GM12875 (cell line): ENCODE data around the gene APEH.

Experiments
- H3K4me3 ChIP-seq: one replicate; pipeline ENCODE4 v1.5.1; 2011; ENCODE audit warnings: low read depth, low read length, control low read depth
- CTCF ChIP-seq: IDR thresholded peaks from 2 replicates; pipeline ENCODE4 v1.5.1; 2011; ENCODE audit warnings: low read depth, mild to moderate bottlenecking, control low read depth, inconsistent platforms, low read length, moderate library complexity, borderline replicate concordance; ENCODE audit not compliant: insufficient read depth

APEH gene

GRCh38 chr3:49705390-49705960, 31.3 kb downstream of the APEH start:
- H3K4me3 ChIP-seq, result no peak overlapping the region
- TF ChIP-seq CTCF, result no peak

GRCh38 chr3:49706456-49707112, 32.4 kb downstream of the APEH start:
- H3K4me3 ChIP-seq, result no peak overlapping the region
- no peak for TF ChIP-seq CTCF

- TF ChIP-seq CTCF, result no peak
- H3K4me3 ChIP-seq, result no peak overlapping the region
Observed at GRCh38 chr3:49707113-49707480, 32.9 kb downstream of the APEH start.

- no peak for TF ChIP-seq CTCF
- H3K4me3 ChIP-seq, result no peak overlapping the region
Observed at GRCh38 chr3:49709852-49710251, 35.7 kb downstream of the APEH start.

- TF ChIP-seq CTCF, result no peak
- no peak overlapping the region for H3K4me3 ChIP-seq
Observed at GRCh38 chr3:49711489-49711888, 37.3 kb downstream of the APEH start.

GRCh38 chr3:49712166-49712565, 38.0 kb downstream of the APEH start:
- TF ChIP-seq CTCF, result no peak
- H3K4me3 ChIP-seq, result no peak overlapping the region

GRCh38 chr3:49712631-49713317, 38.6 kb downstream of the APEH start:
- TF ChIP-seq CTCF, result no peak

More at GRCh38 chr3:49712631-49713317, 38.6 kb downstream of the APEH start:
- no peak overlapping the region for H3K4me3 ChIP-seq
